IMR-90 (cell line): ENCODE results near the gene ASB6. TPM values are rescaled to one million over a fixed set of nuclear protein-coding genes. Genes with fewer than 3 reads are reported as not detected.

ENCODE experiments used
- ATAC-seq: fragments of 200-7000 bp; cut with Tn5 transposase; 2 replicates; pipeline ENCODE4 v1.9.1; 2020; ENCODE audit warnings: low read depth, mild to moderate bottlenecking, moderate library complexity
- BruUV-seq: library from RNA; stranded (reverse); fragments of 400-500 nt; replicated peaks from 2 replicates; lab custom pipeline; 2021; lab: Mats Ljungman, UMichigan
- CTCF ChIA-PET: fragments of 300-600 bp; formaldehyde crosslinking; extraction: SDS; loops from one replicate; lab custom pipeline; 2021; ENCODE audit warnings: antibody characterized with exemption; lab: Yijun Ruan, JAX
- POLR2A ChIA-PET: fragments of 300-600 bp; sonication (Branson Sonifier 250); formaldehyde crosslinking; loops from one replicate; lab custom pipeline; 2022; ENCODE audit warnings: antibody characterized with exemption; ENCODE audit not compliant: unreplicated experiment; lab: Charles Lee
- DNase-seq: peaks from one replicate; pipeline ENCODE4 v3.0.0; 2013
- H2AFZ ChIP-seq: replicated peaks from 2 replicates; pipeline ENCODE3; 2013; ENCODE audit warnings: low read length, mild to moderate bottlenecking; ENCODE audit not compliant: poor library complexity
- H2AK5ac ChIP-seq: 2 replicates; pipeline ENCODE4 v1.6.1; 2013; ENCODE audit warnings: low read depth, low read length, inconsistent platforms
- H2AK9ac ChIP-seq: replicated peaks from 2 replicates; pipeline ENCODE3; 2013; ENCODE audit warnings: mild to moderate bottlenecking, low read depth, low read length, moderate library complexity; ENCODE audit not compliant: poor library complexity
- H2BK120ac ChIP-seq: 2 replicates; pipeline ENCODE4 v1.6.1; 2013; ENCODE audit warnings: low read depth, low read length, inconsistent platforms
- H2BK15ac ChIP-seq: 3 replicates; pipeline ENCODE4 v1.6.1; 2013; ENCODE audit warnings: low read depth, low read length, inconsistent platforms
- H2BK20ac ChIP-seq: 2 replicates; pipeline ENCODE4 v1.6.1; 2013; ENCODE audit warnings: low read depth, mild to moderate bottlenecking, inconsistent platforms, low read length, moderate library complexity
- H2BK5ac ChIP-seq: 2 replicates; pipeline ENCODE4 v1.6.1; 2013; ENCODE audit warnings: mild to moderate bottlenecking, low read depth, low read length, inconsistent platforms; ENCODE audit not compliant: poor library complexity, severe bottlenecking
- H3K14ac ChIP-seq: replicated peaks from 2 replicates; pipeline ENCODE4 v1.6.1; 2013; ENCODE audit warnings: low read depth, low read length, inconsistent platforms
- H3K18ac ChIP-seq: 2 replicates; pipeline ENCODE4 v1.6.1; 2013; ENCODE audit warnings: low read depth, low read length, control low read depth
- H3K23ac ChIP-seq: 2 replicates; pipeline ENCODE4 v1.6.1; 2013; ENCODE audit warnings: low read depth, low read length, inconsistent platforms
- H3K27ac ChIP-seq: 2 replicates; pipeline ENCODE4 v1.5.1; 2013; ENCODE audit warnings: mild to moderate bottlenecking, control low read depth, low read length; ENCODE audit not compliant: insufficient read depth
- H3K27me3 ChIP-seq: 2 replicates; pipeline ENCODE4 v1.6.1; 2013; ENCODE audit warnings: low read length; ENCODE audit not compliant: control insufficient read depth, insufficient read depth
- H3K36me3 ChIP-seq: 2 replicates; pipeline ENCODE4 v1.6.1; 2013; ENCODE audit warnings: low read length, mixed read lengths; ENCODE audit not compliant: control insufficient read depth, insufficient read depth
- H3K4ac ChIP-seq: 2 replicates; pipeline ENCODE4 v1.6.1; 2013; ENCODE audit warnings: low read depth, low read length, inconsistent platforms
- H3K4me1 ChIP-seq: 2 replicates; pipeline ENCODE4 v1.6.1; 2013; ENCODE audit warnings: low read length, mixed read lengths; ENCODE audit not compliant: control insufficient read depth, insufficient read depth
- H3K4me2 ChIP-seq: 2 replicates; pipeline ENCODE4 v1.6.1; 2013; ENCODE audit warnings: low read depth, mild to moderate bottlenecking, control low read depth, low read length, moderate library complexity
- H3K4me3 ChIP-seq: 2 replicates; pipeline ENCODE4 v1.5.1; 2013; ENCODE audit warnings: low read depth, mild to moderate bottlenecking, control low read depth, low read length, moderate library complexity; ENCODE audit not compliant: insufficient read depth
- H3K56ac ChIP-seq: 2 replicates; pipeline ENCODE4 v1.6.1; 2013; ENCODE audit warnings: low read length, inconsistent platforms; ENCODE audit not compliant: insufficient read depth; ENCODE audit errors: extremely low read depth
- H3K79me1 ChIP-seq, 2 experiments: 2 replicates each; pipeline ENCODE4 v1.6.1; 2013; ENCODE audit warnings: low read length in 2 of 2, inconsistent platforms in 1 of 2, low read depth in 1 of 2
- H3K9ac ChIP-seq: 2 replicates; pipeline ENCODE4 v1.6.1; 2013; ENCODE audit warnings: low read depth, low read length, control low read depth
- H3K9me1 ChIP-seq: 2 replicates; pipeline ENCODE4 v1.6.1; 2013; ENCODE audit warnings: low read length, inconsistent platforms; ENCODE audit not compliant: insufficient read depth
- H3K9me3 ChIP-seq: 2 replicates; pipeline ENCODE4 v1.6.1; 2013; ENCODE audit warnings: low read length; ENCODE audit not compliant: control insufficient read depth, insufficient read depth
- H4K20me1 ChIP-seq: 2 replicates; pipeline ENCODE4 v1.6.1; 2013; ENCODE audit warnings: low read length, inconsistent platforms; ENCODE audit not compliant: insufficient read depth
- H4K5ac ChIP-seq: 2 replicates; pipeline ENCODE4 v1.6.1; 2013; ENCODE audit warnings: mild to moderate bottlenecking, low read depth, low read length, control low read depth
- H4K8ac ChIP-seq, 2 experiments: 2 replicates each; pipeline ENCODE4 v1.6.1; 2013; ENCODE audit warnings: low read depth in 2 of 2, low read length in 2 of 2, control low read depth in 1 of 2, inconsistent platforms in 1 of 2
- H4K91ac ChIP-seq: 2 replicates; pipeline ENCODE4 v1.6.1; 2013; ENCODE audit warnings: low read depth, low read length, inconsistent platforms; ENCODE audit not compliant: insufficient read depth
- BHLHE40 ChIP-seq: fragments of 150-350 bp; IDR thresholded peaks from 2 replicates; pipeline ENCODE4 v1.6.1; 2016; ENCODE audit warnings: mild to moderate bottlenecking, low read depth, low read length
- CEBPB ChIP-seq: IDR thresholded peaks from 2 replicates; pipeline ENCODE4 v1.6.1; 2012; ENCODE audit warnings: low read depth, low read length, improper control_type of control experiment
- CHD1 ChIP-seq: IDR thresholded peaks from 2 replicates; pipeline ENCODE4 v1.6.1; 2012; ENCODE audit warnings: low read depth, low read length, improper control_type of control experiment
- CTCF ChIP-seq: conservative IDR thresholded peaks from 2 replicates; pipeline ENCODE4 v1.5.1; 2012; ENCODE audit warnings: mild to moderate bottlenecking, low read depth, low read length, improper control_type of control experiment
- ELK1 ChIP-seq: fragments of 150-350 bp; IDR thresholded peaks from 2 replicates; pipeline ENCODE4 v1.6.1; 2016; ENCODE audit warnings: low read depth, mild to moderate bottlenecking, low read length, moderate library complexity, borderline replicate concordance
- FOS ChIP-seq: fragments of 150-350 bp; IDR thresholded peaks from 2 replicates; pipeline ENCODE4 v1.6.1; 2016; ENCODE audit warnings: low read depth, low read length
- MAFK ChIP-seq: IDR thresholded peaks from 2 replicates; pipeline ENCODE4 v1.6.1; 2012; ENCODE audit warnings: low read depth, low read length, improper control_type of control experiment
- MAZ ChIP-seq: IDR thresholded peaks from 2 replicates; pipeline ENCODE4 v1.6.1; 2012; ENCODE audit warnings: low read depth, mild to moderate bottlenecking, low read length, improper control_type of control experiment, moderate library complexity, borderline replicate concordance
- MXI1 ChIP-seq: IDR thresholded peaks from 2 replicates; pipeline ENCODE4 v1.6.1; 2012; ENCODE audit warnings: low read depth, mild to moderate bottlenecking, low read length, moderate library complexity, borderline replicate concordance
- NFE2L2 ChIP-seq: fragments of 150-350 bp; IDR thresholded peaks from 2 replicates; pipeline ENCODE4 v1.6.1; 2016; ENCODE audit warnings: low read depth, mild to moderate bottlenecking, low read length
- POLR2A ChIP-seq: IDR thresholded peaks from 2 replicates; pipeline ENCODE4 v1.6.1; 2012; ENCODE audit warnings: mild to moderate bottlenecking, low read depth, low read length
- RAD21 ChIP-seq: IDR thresholded peaks from 2 replicates; pipeline ENCODE4 v1.6.1; 2012; ENCODE audit warnings: low read length, improper control_type of control experiment
- RCOR1 ChIP-seq: IDR thresholded peaks from 2 replicates; pipeline ENCODE4 v1.6.1; 2012; ENCODE audit warnings: mild to moderate bottlenecking, low read length, improper control_type of control experiment; ENCODE audit not compliant: insufficient replicate concordance
- RFX5 ChIP-seq: IDR thresholded peaks from 2 replicates; pipeline ENCODE4 v1.8.0; 2012; ENCODE audit warnings: low read depth, mild to moderate bottlenecking, low read length, moderate library complexity
- SMC3 ChIP-seq: fragments of 150-350 bp; IDR thresholded peaks from 2 replicates; pipeline ENCODE4 v1.6.1; 2016; ENCODE audit warnings: low read depth, mild to moderate bottlenecking, antibody characterized with exemption, low read length, moderate library complexity
- WGBS, 2 experiments: methylation state at CpG; one replicate each; pipeline versions ENCODE4 v1.1.5 to v1.1.7; 2013; ENCODE audit warnings: missing lambda C conversion rate in 2 of 2; ENCODE audit not compliant: insufficient read length in 1 of 2; ENCODE audit errors: extremely low coverage in 2 of 2; 5-methylcytosine and 5-hydroxymethylcytosine counted together
- dilution Hi-C: fragments of 300-500 bp; cut with HindIII; formaldehyde crosslinking; loops from one replicate; pipeline ENCODE4 v1.14.3; 2018; ENCODE audit warnings: low sequenced_read_pairs; ENCODE audit not compliant: unreplicated experiment
- in situ Hi-C: fragments of 300-500 bp; cut with MboI; formaldehyde crosslinking; loops from 3 replicates; pipeline ENCODE4 v1.14.3; 2019; ENCODE audit warnings: low sequenced_read_pairs, inconsistent platforms, mixed read lengths
- intact Hi-C: fragments of 100-400 bp; cut with micrococcal nuclease; formaldehyde crosslinking; loops from 2 replicates; pipeline ENCODE4 v1.10.0; 2022
- polyA plus RNA-seq, 3 experiments: library from polyadenylated mRNA; depleted of rRNA; stranded (reverse); fragments of >200 nt; gene quantifications; 2 replicates each; pipeline ENCODE4 v1.2.3, GENCODE V29; 2012; ENCODE audit warnings: low replicate concordance in 1 of 3
- total RNA-seq: library from RNA; depleted of rRNA; stranded (reverse); fragments of >200 nt; gene quantifications from 2 replicates; pipeline ENCODE4 v1.2.3, GENCODE V29; 2012
- TF ChIP-seq, protein P1 (sequence below): fragments of 150-350 bp; IDR thresholded peaks from 2 replicates; pipeline ENCODE4 v1.6.1; 2017; ENCODE audit warnings: mild to moderate bottlenecking, antibody characterized with exemption, low read length, low read depth

ASB6 gene
- total and polyA plus RNA-seq, 2 of the 4 experiments (the other 2 are of a cell fraction): 9.7 to 28.9 TPM

DNA sequence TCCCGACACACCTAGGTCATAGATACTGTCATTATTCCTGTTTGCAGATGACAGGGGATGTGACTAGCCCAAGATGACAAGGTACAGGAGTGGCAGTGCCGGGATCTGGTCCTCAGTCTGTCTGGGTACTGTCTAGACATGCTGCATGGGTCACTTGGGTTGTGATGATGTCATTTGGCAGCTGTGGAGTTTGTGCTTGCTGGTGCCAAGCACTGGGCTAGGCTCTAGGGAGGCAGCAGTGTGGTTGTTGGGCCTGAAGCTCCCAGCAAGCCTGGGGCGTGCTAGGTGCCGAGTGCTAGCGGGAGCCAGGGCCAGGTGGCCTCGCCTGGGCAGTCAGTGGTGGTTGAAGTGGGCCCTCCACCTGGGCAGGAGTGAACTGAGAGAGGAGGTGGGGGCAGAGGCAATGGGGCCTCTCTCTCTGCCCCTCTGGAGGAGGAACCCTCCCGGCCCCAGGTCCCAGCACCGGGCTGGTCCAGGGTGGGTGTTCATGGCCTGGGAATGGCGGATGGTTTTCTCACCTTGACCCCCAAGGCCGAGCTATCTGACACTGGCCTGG lies 8.8 kb upstream of the ASB6 start:
- no peak for TF ChIP-seq MAFK
- no peak for TF ChIP-seq MAZ
- TF ChIP-seq POLR2A: no peak
- TF ChIP-seq CTCF: no peak
- TF ChIP-seq CHD1: no peak
- no peak for TF ChIP-seq ELK1
- no peak for TF ChIP-seq FOS
- no peak for TF ChIP-seq MXI1
- TF ChIP-seq, protein P1, sequence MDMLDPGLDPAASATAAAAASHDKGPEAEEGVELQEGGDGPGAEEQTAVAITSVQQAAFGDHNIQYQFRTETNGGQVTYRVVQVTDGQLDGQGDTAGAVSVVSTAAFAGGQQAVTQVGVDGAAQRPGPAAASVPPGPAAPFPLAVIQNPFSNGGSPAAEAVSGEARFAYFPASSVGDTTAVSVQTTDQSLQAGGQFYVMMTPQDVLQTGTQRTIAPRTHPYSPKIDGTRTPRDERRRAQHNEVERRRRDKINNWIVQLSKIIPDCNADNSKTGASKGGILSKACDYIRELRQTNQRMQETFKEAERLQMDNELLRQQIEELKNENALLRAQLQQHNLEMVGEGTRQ: no peak
- TF ChIP-seq NFE2L2: no peak
- no peak for TF ChIP-seq RAD21
- TF ChIP-seq RFX5: no peak
- no peak for TF ChIP-seq BHLHE40
- TF ChIP-seq RCOR1: no peak
- no peak for TF ChIP-seq SMC3
- no peak for TF ChIP-seq CEBPB
- Histone ChIP-seq H3K27me3 (no peaks in the 10 kb centered on the region), H2BK120ac (0 out of 2 replicates have a peak overlapping the region, but pooled peaks have one; percentile 46), H3K4ac (peak overlapping the region; percentile 47; the same call in 1 of the 2 replicates), H3K18ac (no peak overlapping the region; the same call in 1 of the 2 replicates), H3K4me2 (no peak overlapping the region), H3K27ac (no peak overlapping the region), H4K20me1 (no peaks in the 10 kb centered on the region), H4K91ac (no peak overlapping the region; the same call in 1 of the 2 replicates), H2BK20ac (peak overlapping the region; percentile 42; the same call in 1 of the 2 replicates), H3K9me3 (no peaks in the 10 kb centered on the region), H2BK5ac (no peak overlapping the region), H3K79me1 (peaks cover 0 to 10% of the 10 kb centered on the region in 2 experiments; a peak in 1 of 4 replicates), H3K4me1 (peaks cover 15% of the 10 kb centered on the region; the same call in 1 of the 2 replicates), H3K36me3 (no peaks in the 10 kb centered on the region), H4K5ac (no peak overlapping the region), H3K14ac (peak overlapping the region; percentile 53; the same call in 1 of the 2 replicates), H3K23ac (no peak overlapping the region), H2AK9ac (no peak overlapping the region), H4K8ac (no peak overlapping the region), H2AFZ (no peak overlapping the region), H3K9me1 (peaks cover 10% of the 10 kb centered on the region), H3K9ac (no peak overlapping the region), H3K56ac (no peak overlapping the region), H2AK5ac (no peak overlapping the region), H2BK15ac (no peak overlapping the region), H3K4me3 (no peak overlapping the region)
- dilution Hi-C loops (no loop called here), in situ Hi-C loops (loop anchor here (5.0 kb wide), 1 partner anchor 132 kb away; no protein-coding TSS in a partner anchor), intact Hi-C loops (no loop called here)
- WGBS, 2 experiments: 97% methylated on average over 4 of the region's 10 CpGs; no CpG with 5 or more reads in 1 of the 2 experiments
- ChIA-PET CTCF (no interaction called here), POLR2A (no interaction called here)
- no TSS peak for BruUV-seq
- DNase-seq (no peak), ATAC-seq (no peak)
